ENCODE data around the gene CYP3A4. TPM values are rescaled to one million over a fixed set of nuclear protein-coding genes. Genes with fewer than 3 reads are reported as not detected.

Gene CYP3A4
- total RNA-seq, result not detected
- not detected for polyA plus RNA-seq

DNA sequence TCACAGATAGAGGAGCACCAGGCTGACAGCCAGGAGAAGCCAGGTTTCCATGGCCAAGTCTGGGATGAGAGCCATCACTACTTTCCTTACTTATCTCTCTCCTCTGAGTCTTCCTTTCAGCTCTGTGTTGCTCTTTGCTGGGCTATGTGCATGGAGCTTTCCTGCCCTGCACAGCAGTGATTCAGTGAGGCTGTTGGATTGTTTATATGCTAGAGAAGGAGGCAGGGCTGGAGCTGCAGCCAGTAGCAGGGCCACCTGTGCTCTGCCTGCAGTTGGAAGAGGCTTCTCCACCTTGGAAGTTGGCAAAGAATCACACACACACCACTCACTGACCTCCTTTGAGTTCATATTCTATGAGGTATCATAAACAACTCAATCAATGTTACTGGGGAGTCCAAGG is at the start of gene CYP3A4:
TSS of gene CYP3A4 (minus strand) at position 178 of the 400 bp plus-strand sequence. CDS start at position 75, 103 bp downstream.
- no peaks in the 10 kb centered on the region for H3K27me3 ChIP-seq (ENCODE audit: control insufficient read depth, insufficient read depth, low read length)
- ATAC-seq (ENCODE audit: low read depth in 2 of 2) (no peak), DNase-seq (no peak)
- H3K27ac ChIP-seq (ENCODE audit: insufficient read depth, low read length, poor library complexity, severe bottlenecking), result no peak within 1 kb of the TSS
- Mint-ChIP-seq H3K4me1 (peaks cover 0 to 1% (median 0%) of the 10 kb centered on the region in 4 donors), H3K27me3 (peaks cover 5% of the 10 kb centered on the region), H3K27ac (no peak within 1 kb of the TSS), H3K36me3 (no peaks in the 10 kb centered on the region), H3K9me3 (no peaks in the 10 kb centered on the region), H3K4me3 (no peak within 1 kb of the TSS)
- H3K4me1 ChIP-seq (ENCODE audit: control insufficient read depth, insufficient read depth, low read length, poor library complexity, severe bottlenecking), result no peaks in the 10 kb centered on the region
- H3K4me3 ChIP-seq (ENCODE audit: low read depth, low read length), result no peak within 1 kb of the TSS
- H3K9me3 ChIP-seq (ENCODE audit: control insufficient read depth in 2 of 2, low read length in 2 of 2), result no peaks in the 10 kb centered on the region
- H3K36me3 ChIP-seq (ENCODE audit: control insufficient read depth, insufficient read depth, low read length), result no peaks in the 10 kb centered on the region

DNA sequence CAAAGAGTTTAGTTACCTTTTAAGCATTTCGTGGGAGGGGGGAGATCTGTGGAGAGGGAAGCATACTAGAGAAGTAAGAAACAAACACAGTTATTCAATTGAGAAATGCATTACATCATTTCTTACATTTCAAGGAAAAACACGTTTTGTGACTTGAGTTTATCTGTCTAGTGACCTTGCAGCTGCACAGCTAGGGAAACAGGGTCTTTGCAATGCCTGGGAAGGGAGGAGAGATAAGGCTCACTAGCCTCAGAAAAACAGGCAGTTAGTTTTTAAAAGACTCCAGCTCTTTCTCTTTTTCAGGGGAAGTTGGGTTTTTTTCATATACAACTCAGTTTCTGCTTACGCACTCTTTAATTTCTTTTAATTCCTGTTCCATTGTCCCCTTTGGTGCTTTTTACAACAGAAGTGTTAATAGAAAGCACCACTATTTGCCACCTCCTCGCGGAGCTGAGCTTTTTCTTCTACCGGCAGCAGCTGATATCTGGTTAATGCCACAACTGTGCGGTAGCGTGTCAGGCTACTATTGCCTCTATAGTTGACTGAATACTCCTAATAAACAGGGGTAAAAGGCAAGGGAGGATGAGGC is 49.4 kb upstream of the CYP3A4 start:
- Histone ChIP-seq H3K4me1 (ENCODE audit: control insufficient read depth, insufficient read depth, low read length, poor library complexity, severe bottlenecking) (no peaks in the 10 kb centered on the region), H3K36me3 (ENCODE audit: control insufficient read depth, insufficient read depth, low read length) (no peaks in the 10 kb centered on the region), H3K9me3 (ENCODE audit: control insufficient read depth in 2 of 2, low read length in 2 of 2) (no peaks in the 10 kb centered on the region), H3K27ac (ENCODE audit: insufficient read depth, low read length, poor library complexity, severe bottlenecking) (no peak overlapping the region), H3K4me3 (ENCODE audit: low read depth, low read length) (no peak overlapping the region), H3K27me3 (ENCODE audit: control insufficient read depth, insufficient read depth, low read length) (peaks cover 3% of the 10 kb centered on the region)
- H3K4me3 Mint-ChIP-seq, result no peak overlapping the region
- H3K9me3 Mint-ChIP-seq, result peaks cover 0 to 2% (median 0%) of the 10 kb centered on the region in 7 donors
- ATAC-seq (ENCODE audit: low read depth in 2 of 2) (no peak), DNase-seq (no peak)
- no peak overlapping the region for H3K27ac Mint-ChIP-seq
- H3K36me3 Mint-ChIP-seq, result no peaks in the 10 kb centered on the region
- H3K4me1 Mint-ChIP-seq, result peaks cover 0 to 2% (median under 1%) of the 10 kb centered on the region in 4 donors
- H3K27me3 Mint-ChIP-seq, result peaks cover 32% of the 10 kb centered on the region

DNA sequence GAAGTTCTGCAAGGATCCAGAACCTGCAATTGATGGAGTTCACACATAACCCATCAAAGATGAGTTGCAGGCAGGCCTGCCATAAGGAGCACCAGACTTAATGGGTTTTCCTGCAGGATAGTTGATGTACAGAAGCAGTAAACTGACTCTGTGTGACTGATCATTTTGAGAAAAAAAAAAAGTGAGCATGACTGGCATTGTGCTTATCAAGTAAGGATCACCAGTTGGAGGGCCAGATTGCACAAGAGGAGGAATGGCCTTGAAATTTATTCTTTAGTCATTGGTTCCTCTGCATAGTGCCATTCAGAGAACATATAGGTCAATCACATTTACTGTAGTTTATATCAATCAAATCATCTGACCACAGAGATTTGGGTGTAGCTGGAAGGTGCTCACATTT is 47.6 kb upstream of the CYP3A4 start:
- H3K4me1 Mint-ChIP-seq, result no peaks in the 10 kb centered on the region
- peaks cover 32% of the 10 kb centered on the region for H3K27me3 Mint-ChIP-seq
- peaks cover 0 to 2% (median 0%) of the 10 kb centered on the region in 7 donors for H3K9me3 Mint-ChIP-seq
- Histone ChIP-seq H3K27me3 (ENCODE audit: control insufficient read depth, insufficient read depth, low read length) (peaks cover 3% of the 10 kb centered on the region), H3K36me3 (ENCODE audit: control insufficient read depth, insufficient read depth, low read length) (no peaks in the 10 kb centered on the region), H3K4me1 (ENCODE audit: control insufficient read depth, insufficient read depth, low read length, poor library complexity, severe bottlenecking) (no peaks in the 10 kb centered on the region), H3K4me3 (ENCODE audit: low read depth, low read length) (no peak overlapping the region), H3K27ac (ENCODE audit: insufficient read depth, low read length, poor library complexity, severe bottlenecking) (no peak overlapping the region), H3K9me3 (ENCODE audit: control insufficient read depth in 2 of 2, low read length in 2 of 2) (no peaks in the 10 kb centered on the region)
- no peak overlapping the region for H3K4me3 Mint-ChIP-seq
- H3K36me3 Mint-ChIP-seq, result no peaks in the 10 kb centered on the region
- ATAC-seq (ENCODE audit: low read depth in 2 of 2) (no peak), DNase-seq (no peak)
- no peak overlapping the region for H3K27ac Mint-ChIP-seq

DNA sequence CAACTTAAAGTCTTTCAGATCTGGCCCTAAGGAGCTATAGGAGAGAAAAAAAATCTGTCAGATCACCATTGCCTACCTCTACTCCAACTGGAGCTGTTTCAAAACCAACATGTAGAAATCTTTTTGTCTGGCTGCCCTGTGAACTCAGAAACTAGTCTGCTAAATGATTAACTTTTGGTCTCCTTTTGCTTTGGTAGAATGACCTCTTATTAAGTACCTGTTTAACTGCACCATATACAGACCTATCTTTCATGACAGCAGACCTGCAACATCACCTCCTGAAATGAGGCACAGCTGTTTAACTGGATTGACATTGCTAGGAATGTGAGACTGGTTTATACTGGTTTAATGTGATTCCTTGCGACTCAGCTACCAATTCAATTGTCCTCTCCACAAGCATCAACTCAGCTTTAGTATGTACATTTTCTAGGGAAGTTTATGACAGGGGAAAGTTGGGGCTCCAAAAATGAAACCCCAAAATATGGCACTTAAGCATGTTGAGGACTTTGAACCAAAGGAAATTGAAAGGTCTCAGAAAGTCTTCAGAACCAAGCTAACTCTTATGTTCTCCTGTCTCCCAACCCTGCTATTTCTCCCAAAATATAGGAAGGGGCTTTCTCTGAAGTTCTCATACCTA is 45.7 kb upstream of the CYP3A4 start:
- Mint-ChIP-seq H3K4me1 (no peaks in the 10 kb centered on the region), H3K9me3 (peaks cover 0 to 2% (median 0%) of the 10 kb centered on the region in 7 donors), H3K4me3 (no peak overlapping the region), H3K27me3 (peaks cover 32% of the 10 kb centered on the region), H3K27ac (no peak overlapping the region), H3K36me3 (no peaks in the 10 kb centered on the region)
- H3K4me3 ChIP-seq (ENCODE audit: low read depth, low read length), result no peak overlapping the region
- no peak overlapping the region for H3K27ac ChIP-seq (ENCODE audit: insufficient read depth, low read length, poor library complexity, severe bottlenecking)
- DNase-seq, result no peak
- no peaks in the 10 kb centered on the region for H3K36me3 ChIP-seq (ENCODE audit: control insufficient read depth, insufficient read depth, low read length)
- H3K4me1 ChIP-seq (ENCODE audit: control insufficient read depth, insufficient read depth, low read length, poor library complexity, severe bottlenecking), result no peaks in the 10 kb centered on the region
- H3K27me3 ChIP-seq (ENCODE audit: control insufficient read depth, insufficient read depth, low read length), result peaks cover 6% of the 10 kb centered on the region
- no peaks in the 10 kb centered on the region for H3K9me3 ChIP-seq (ENCODE audit: control insufficient read depth in 2 of 2, low read length in 2 of 2)
- ATAC-seq (ENCODE audit: low read depth in 2 of 2), result no peak

DNA sequence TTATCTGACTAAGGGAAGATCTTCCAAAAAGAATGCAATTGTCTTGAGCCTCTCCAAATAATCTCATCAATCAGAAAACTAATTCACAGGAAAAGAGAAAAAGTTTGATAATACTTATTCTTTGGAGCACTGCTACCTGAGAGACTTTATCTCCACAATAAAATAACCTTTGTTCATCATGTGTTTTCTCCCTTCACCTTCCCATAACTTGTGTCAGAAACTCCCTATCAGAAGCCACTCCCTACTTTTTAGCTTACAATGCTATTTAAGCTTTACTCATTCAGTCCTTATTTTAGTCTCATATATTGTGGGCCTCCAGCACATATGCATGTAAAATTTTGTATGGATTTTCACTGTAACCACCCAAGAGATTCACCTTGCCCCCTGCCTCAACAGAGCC is 44.8 kb upstream of the CYP3A4 start:
- no peaks in the 10 kb centered on the region for H3K36me3 Mint-ChIP-seq
- Histone ChIP-seq H3K9me3 (ENCODE audit: control insufficient read depth in 2 of 2, low read length in 2 of 2) (no peaks in the 10 kb centered on the region), H3K36me3 (ENCODE audit: control insufficient read depth, insufficient read depth, low read length) (no peaks in the 10 kb centered on the region), H3K4me3 (ENCODE audit: low read depth, low read length) (no peak overlapping the region), H3K27me3 (ENCODE audit: control insufficient read depth, insufficient read depth, low read length) (peaks cover 6% of the 10 kb centered on the region), H3K4me1 (ENCODE audit: control insufficient read depth, insufficient read depth, low read length, poor library complexity, severe bottlenecking) (no peaks in the 10 kb centered on the region), H3K27ac (ENCODE audit: insufficient read depth, low read length, poor library complexity, severe bottlenecking) (no peak overlapping the region)
- peaks cover 34% of the 10 kb centered on the region for H3K27me3 Mint-ChIP-seq
- no peak for DNase-seq
- H3K9me3 Mint-ChIP-seq, result peaks cover 0 to 2% (median 0%) of the 10 kb centered on the region in 7 donors
- no peak for ATAC-seq (ENCODE audit: low read depth in 2 of 2)
- no peak overlapping the region for H3K4me3 Mint-ChIP-seq
- no peaks in the 10 kb centered on the region for H3K4me1 Mint-ChIP-seq
- no peak overlapping the region for H3K27ac Mint-ChIP-seq

DNA sequence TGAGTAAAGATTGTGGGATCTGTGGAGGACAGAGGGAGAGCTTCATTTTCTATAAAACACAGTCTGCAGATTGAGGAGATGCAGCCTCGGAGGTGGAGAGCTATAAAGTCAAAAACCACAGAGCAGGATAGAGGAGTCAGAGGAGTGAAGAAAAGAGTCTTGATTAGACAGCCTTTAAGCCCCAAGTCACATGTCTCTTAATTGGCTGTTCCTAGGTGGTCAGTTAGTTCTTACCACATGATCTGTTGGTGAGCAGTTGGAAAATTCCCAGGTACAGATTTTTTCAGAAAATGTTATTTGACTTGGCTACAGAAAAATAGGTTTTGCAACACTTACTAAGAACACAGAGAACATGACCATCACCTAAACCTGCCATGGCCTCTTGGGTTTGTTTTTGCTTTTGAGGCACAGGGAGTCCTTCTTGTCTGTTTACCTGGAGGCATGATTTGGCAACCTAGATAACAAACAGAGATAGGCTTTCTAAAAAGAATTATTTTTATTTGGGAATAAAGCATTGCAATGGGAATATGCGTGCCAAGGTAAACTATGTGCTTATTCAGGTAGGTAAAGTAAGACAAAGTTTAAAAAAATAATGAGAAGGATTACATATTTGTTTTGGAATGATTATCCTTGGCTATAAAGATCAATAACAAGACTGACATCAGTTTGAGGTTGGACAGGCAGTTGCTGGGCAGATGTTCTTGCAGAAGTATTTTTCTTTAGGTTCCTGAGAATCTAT is 43.2 kb upstream of the CYP3A4 start:
- Histone ChIP-seq H3K36me3 (ENCODE audit: control insufficient read depth, insufficient read depth, low read length) (no peaks in the 10 kb centered on the region), H3K4me1 (ENCODE audit: control insufficient read depth, insufficient read depth, low read length, poor library complexity, severe bottlenecking) (no peaks in the 10 kb centered on the region), H3K9me3 (ENCODE audit: control insufficient read depth in 2 of 2, low read length in 2 of 2) (no peaks in the 10 kb centered on the region), H3K27me3 (ENCODE audit: control insufficient read depth, insufficient read depth, low read length) (peaks cover 3% of the 10 kb centered on the region), H3K4me3 (ENCODE audit: low read depth, low read length) (no peak overlapping the region), H3K27ac (ENCODE audit: insufficient read depth, low read length, poor library complexity, severe bottlenecking) (no peak overlapping the region)
- Mint-ChIP-seq H3K4me3 (no peak overlapping the region), H3K4me1 (no peaks in the 10 kb centered on the region), H3K9me3 (no peaks in the 10 kb centered on the region), H3K36me3 (no peaks in the 10 kb centered on the region), H3K27me3 (peaks cover 24% of the 10 kb centered on the region), H3K27ac (no peak overlapping the region)
- no peak for DNase-seq
- no peak for ATAC-seq (ENCODE audit: low read depth in 2 of 2)

DNA sequence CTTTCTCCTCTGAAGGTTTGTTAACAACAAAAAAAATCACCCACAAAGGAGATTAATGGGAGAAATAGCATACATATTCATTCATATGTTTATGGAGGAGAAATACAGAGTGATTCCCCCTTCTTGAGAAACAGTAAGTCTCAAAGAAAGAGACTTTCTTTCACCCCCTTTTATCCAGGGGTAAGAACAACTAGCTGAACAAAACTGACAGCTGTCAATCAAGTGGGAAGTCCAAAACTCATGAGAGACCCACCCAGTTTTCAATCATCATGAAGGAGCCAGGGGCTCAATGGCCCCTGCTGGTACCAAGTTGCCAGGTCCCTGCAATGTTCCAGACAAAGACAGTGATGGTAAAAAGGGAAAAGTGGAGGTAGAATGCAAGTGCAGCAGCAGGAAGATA is 41.9 kb upstream of the CYP3A4 start:
- H3K36me3 ChIP-seq (ENCODE audit: control insufficient read depth, insufficient read depth, low read length), result no peaks in the 10 kb centered on the region
- no peaks in the 10 kb centered on the region for H3K9me3 ChIP-seq (ENCODE audit: control insufficient read depth in 2 of 2, low read length in 2 of 2)
- no peak overlapping the region for H3K27ac ChIP-seq (ENCODE audit: insufficient read depth, low read length, poor library complexity, severe bottlenecking)
- H3K4me3 ChIP-seq (ENCODE audit: low read depth, low read length), result no peak overlapping the region
- no peaks in the 10 kb centered on the region for H3K36me3 Mint-ChIP-seq
- no peaks in the 10 kb centered on the region for H3K4me1 ChIP-seq (ENCODE audit: control insufficient read depth, insufficient read depth, low read length, poor library complexity, severe bottlenecking)
- no peaks in the 10 kb centered on the region for H3K4me1 Mint-ChIP-seq
- DNase-seq, result no peak
- H3K27me3 ChIP-seq (ENCODE audit: control insufficient read depth, insufficient read depth, low read length), result peaks cover 3% of the 10 kb centered on the region
- H3K4me3 Mint-ChIP-seq, result no peak overlapping the region
- no peaks in the 10 kb centered on the region for H3K9me3 Mint-ChIP-seq
- peaks cover 24% of the 10 kb centered on the region for H3K27me3 Mint-ChIP-seq
- ATAC-seq (ENCODE audit: low read depth in 2 of 2), result no peak
- no peak overlapping the region for H3K27ac Mint-ChIP-seq

All from CD4-positive, CD25-positive, alpha-beta regulatory T cell (primary cell).